Caki2 (cell line): ENCODE results near the gene GBE1. TPM values are rescaled to one million over a fixed set of nuclear protein-coding genes. Genes with fewer than 3 reads are reported as not detected.
"Not testable (repeated sequence)": the region's sequence is repeated elsewhere in the genome, so short reads cannot be mapped to it uniquely, and the experiment has no call there.

Source experiments
- DNase-seq: peaks from one replicate; pipeline ENCODE4 v3.0.0-alpha.2; 2015; ENCODE audit warnings: low read depth
- in situ Hi-C: cut with HindIII; loops from 2 replicates; pipeline ENCODE4 v1.10.0; 2016; ENCODE audit warnings: low sequenced_read_pairs, low pct_unique_long_range_greater_than_20kb, mixed read lengths
- total RNA-seq: library from RNA; depleted of rRNA; stranded (reverse); fragments of >200 nt; shearing (Covaris generic); gene quantifications from 2 replicates; pipeline ENCODE4 v1.2.3, GENCODE V29; 2014; ENCODE audit warnings: low replicate concordance

Gene GBE1
- total RNA-seq, 1 experiment from 2014 or later, result 40.3 TPM

GRCh38 chr3:81760215-81760614 is 1.2 kb downstream of the GBE1 start:
- in situ Hi-C loops, result no loop called here

GRCh38 chr3:81758771-81759170 is 2.7 kb downstream of the GBE1 start:
- DNase-seq, in situ Hi-C loops: not testable (repeated sequence)

More at GRCh38 chr3:81760215-81760614, 1.2 kb downstream of the GBE1 start:
- no peak for DNase-seq

GRCh38 chr3:81758275-81758674 is 3.2 kb downstream of the GBE1 start:
- DNase-seq, result no peak
- in situ Hi-C loops, result no loop called here

- DNase-seq, result no peak
- in situ Hi-C loops, result no loop called here
These were observed 7.9 kb downstream of the GBE1 start for GRCh38 chr3:81753416-81754027.

- in situ Hi-C loops, result no loop called here
- no peak for DNase-seq
These were observed 8.8 kb downstream of the GBE1 start for GRCh38 chr3:81752604-81753003.

- no peak for DNase-seq
- in situ Hi-C loops, result no loop called here
These were observed 12.2 kb downstream of the GBE1 start for GRCh38 chr3:81749265-81749664.

- in situ Hi-C loops, DNase-seq: not testable (repeated sequence)
These were observed 14.2 kb downstream of the GBE1 start for GRCh38 chr3:81747280-81747679.

GRCh38 chr3:81744366-81744765 is 17.1 kb downstream of the GBE1 start:
- DNase-seq, result peak; percentile 58
- in situ Hi-C loops, result no loop called here

- peak; percentile 90 for DNase-seq
- in situ Hi-C loops, result no loop called here
These were observed 18.1 kb downstream of the GBE1 start for GRCh38 chr3:81743096-81744025.

GRCh38 chr3:81742581-81742980 is 18.9 kb downstream of the GBE1 start:
- DNase-seq, result no peak
- in situ Hi-C loops, result no loop called here

- in situ Hi-C loops, result no loop called here
- no peak for DNase-seq
These were observed 20.2 kb downstream of the GBE1 start for GRCh38 chr3:81741216-81741615.

- in situ Hi-C loops, result no loop called here
- DNase-seq, result no peak
These were observed 20.7 kb downstream of the GBE1 start for GRCh38 chr3:81740731-81741130.

GRCh38 chr3:81735334-81735733 is 26.1 kb downstream of the GBE1 start:
- in situ Hi-C loops, result no loop called here
- DNase-seq, result no peak

- DNase-seq, result no peak
- in situ Hi-C loops, result no loop called here
These were observed 26.7 kb downstream of the GBE1 start for GRCh38 chr3:81734742-81735141.

- no peak for DNase-seq
- in situ Hi-C loops, result no loop called here
These were observed 28.8 kb downstream of the GBE1 start for GRCh38 chr3:81732642-81733041.

- in situ Hi-C loops, result no loop called here
- DNase-seq, result no peak
These were observed 32.5 kb downstream of the GBE1 start for GRCh38 chr3:81728766-81729544.

GRCh38 chr3:81726735-81727134 is 34.7 kb downstream of the GBE1 start:
- no peak for DNase-seq

GRCh38 chr3:81726132-81726531 is 35.3 kb downstream of the GBE1 start:
- DNase-seq, result no peak
- in situ Hi-C loops, result no loop called here

More at GRCh38 chr3:81726735-81727134, 34.7 kb downstream of the GBE1 start:
- in situ Hi-C loops, result no loop called here
